Activated CD4-positive, alpha-beta memory T cell treated with anti-CD3 and anti-CD28 coated beads, Interleukin-2, amount 10 ng/mL, durations not matched to agents 7 days and 5 days (primary cell): ENCODE measurements around the gene VSIG10L. TPM values are rescaled to one million over a fixed set of nuclear protein-coding genes. Genes with fewer than 3 reads are reported as not detected.
A peak's percentile ranks its signal among the peaks of the same experiment; 100 is the strongest.

ENCODE experiments used
- CTCF ChIA-PET: fragments of 350-600 bp; sonication (Branson Sonifier 250); formaldehyde crosslinking; loops from one replicate; lab custom pipeline; 2021; ENCODE audit warnings: antibody characterized with exemption, inconsistent platforms; lab: Charles Lee
- POLR2A ChIA-PET: fragments of 350-600 bp; sonication (Branson Sonifier 250); formaldehyde crosslinking; loops from one replicate; lab custom pipeline; 2021; ENCODE audit warnings: antibody characterized with exemption; lab: Charles Lee
- DNase-seq: peaks from one replicate; pipeline ENCODE4 v3.0.0-alpha.2; 2020
- H3K27ac Mint-ChIP-seq: one replicate; pipeline ENCODE4 v1.8.0; 2021; ENCODE audit warnings: mild to moderate bottlenecking, mixed read lengths
- H3K27me3 Mint-ChIP-seq: one replicate; pipeline ENCODE4 v1.8.0; 2021; ENCODE audit warnings: mixed read lengths
- H3K36me3 Mint-ChIP-seq: one replicate; pipeline ENCODE4 v1.8.0; 2021; ENCODE audit warnings: low read depth, mixed read lengths
- H3K4me1 Mint-ChIP-seq: one replicate; pipeline ENCODE4 v1.8.0; 2021; ENCODE audit warnings: mixed read lengths
- H3K4me3 Mint-ChIP-seq: one replicate; pipeline ENCODE4 v1.8.0; 2021; ENCODE audit warnings: mild to moderate bottlenecking, mixed read lengths
- H3K9me3 Mint-ChIP-seq: one replicate; pipeline ENCODE4 v1.8.0; 2021; ENCODE audit warnings: mixed read lengths
- total RNA-seq, 2 experiments: library from RNA; stranded (reverse); gene quantifications; one replicate each; pipeline ENCODE4 v1.2.3, GENCODE V29; 2021

VSIG10L gene
- total RNA-seq, 2 experiments from 2014 or later, result 2.3 to 2.5 TPM

- ChIA-PET CTCF (no interaction called here), POLR2A (no interaction called here)
- no peaks in the 10 kb centered on the region for H3K4me1 Mint-ChIP-seq
- no peak overlapping the region for H3K4me3 Mint-ChIP-seq
- no peaks in the 10 kb centered on the region for H3K9me3 Mint-ChIP-seq
- peaks cover 27% of the 10 kb centered on the region for H3K36me3 Mint-ChIP-seq
- H3K27me3 Mint-ChIP-seq, result no peaks in the 10 kb centered on the region
- no peak overlapping the region for H3K27ac Mint-ChIP-seq
- DNase-seq, result no peak
Observed at GRCh38 chr19:51346742-51347141, 4.8 kb upstream of the VSIG10L start.

DNA sequence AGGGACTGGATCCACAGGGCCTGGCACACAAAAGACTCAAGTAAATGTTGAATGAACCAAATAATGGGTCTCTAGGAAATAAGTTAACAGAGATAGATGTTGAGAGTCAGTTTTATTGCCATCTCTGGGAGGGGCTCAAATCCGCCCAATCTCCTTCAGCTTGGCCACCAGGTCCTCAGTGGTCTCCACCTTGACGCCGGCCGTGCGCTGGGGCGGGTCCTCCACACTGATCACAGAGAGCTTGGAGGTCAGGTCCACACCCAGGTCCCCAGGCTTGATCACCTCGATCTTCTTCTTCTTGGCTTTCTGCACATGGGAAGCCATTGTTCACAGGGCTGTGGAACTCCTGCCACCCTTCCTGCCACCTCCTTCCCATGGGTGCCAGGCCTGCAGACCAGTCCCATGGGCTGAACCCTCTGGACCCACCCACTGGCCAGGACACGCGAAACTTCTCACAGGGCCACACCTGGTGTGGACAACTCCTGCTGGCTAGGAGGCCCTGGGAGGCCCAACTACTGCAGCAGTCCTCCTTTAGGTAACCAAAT is 3.2 kb upstream of the VSIG10L start:
- CTCF ChIA-PET, result no interaction called here
- Mint-ChIP-seq H3K27me3 (peaks cover 7% of the 10 kb centered on the region), H3K4me3 (no peak overlapping the region), H3K9me3 (no peaks in the 10 kb centered on the region), H3K4me1 (no peaks in the 10 kb centered on the region), H3K27ac (no peak overlapping the region), H3K36me3 (peaks cover 18% of the 10 kb centered on the region)
- POLR2A ChIA-PET, result interaction anchor here (1.3 to 2.1 kb wide), 2 partner anchors 23 to 49 kb away, joined by 3 to 5 read pairs; no protein-coding TSS in a partner anchor
- no peak for DNase-seq

- DNase-seq, result no peak
- Mint-ChIP-seq H3K4me1 (peaks cover 12% of the 10 kb centered on the region), H3K36me3 (peaks cover 18% of the 10 kb centered on the region), H3K9me3 (no peaks in the 10 kb centered on the region), H3K4me3 (no peak overlapping the region), H3K27me3 (peaks cover 7% of the 10 kb centered on the region), H3K27ac (no peak overlapping the region)
- CTCF ChIA-PET, result interaction anchor here (1.0 to 5.0 kb wide), 5 partner anchors 23 to 131 kb away, joined by 3 to 33 read pairs (median 3); no protein-coding TSS in a partner anchor
- POLR2A ChIA-PET, result interaction anchor here (1.0 to 5.2 kb wide), 10 partner anchors 7 to 98 kb away, joined by 3 to 37 read pairs (median 4); partner anchors contain the start of genes CLDND2 and ETFB
Observed at GRCh38 chr19:51342631-51343569, 961 bp upstream of the VSIG10L start.

- ChIA-PET POLR2A (interaction anchor here (0.8 to 5.2 kb wide), 7 partner anchors 14 to 56 kb away, joined by 3 to 37 read pairs (median 4); partner anchors contain the start of genes CLDND2, ETFB and NKG7), CTCF (interaction anchor here (1.2 to 5.0 kb wide), 4 partner anchors 9 to 320 kb away, joined by 3 to 33 read pairs (median 12); no protein-coding TSS in a partner anchor)
- no peak for DNase-seq
- Mint-ChIP-seq H3K4me3 (peak overlapping the region; percentile 21), H3K27me3 (peaks cover 7% of the 10 kb centered on the region), H3K4me1 (peaks cover 12% of the 10 kb centered on the region), H3K36me3 (peaks cover 5% of the 10 kb centered on the region), H3K27ac (no peak overlapping the region), H3K9me3 (no peaks in the 10 kb centered on the region)
Observed at GRCh38 chr19:51341066-51341465, 873 bp downstream of the VSIG10L start.

DNA sequence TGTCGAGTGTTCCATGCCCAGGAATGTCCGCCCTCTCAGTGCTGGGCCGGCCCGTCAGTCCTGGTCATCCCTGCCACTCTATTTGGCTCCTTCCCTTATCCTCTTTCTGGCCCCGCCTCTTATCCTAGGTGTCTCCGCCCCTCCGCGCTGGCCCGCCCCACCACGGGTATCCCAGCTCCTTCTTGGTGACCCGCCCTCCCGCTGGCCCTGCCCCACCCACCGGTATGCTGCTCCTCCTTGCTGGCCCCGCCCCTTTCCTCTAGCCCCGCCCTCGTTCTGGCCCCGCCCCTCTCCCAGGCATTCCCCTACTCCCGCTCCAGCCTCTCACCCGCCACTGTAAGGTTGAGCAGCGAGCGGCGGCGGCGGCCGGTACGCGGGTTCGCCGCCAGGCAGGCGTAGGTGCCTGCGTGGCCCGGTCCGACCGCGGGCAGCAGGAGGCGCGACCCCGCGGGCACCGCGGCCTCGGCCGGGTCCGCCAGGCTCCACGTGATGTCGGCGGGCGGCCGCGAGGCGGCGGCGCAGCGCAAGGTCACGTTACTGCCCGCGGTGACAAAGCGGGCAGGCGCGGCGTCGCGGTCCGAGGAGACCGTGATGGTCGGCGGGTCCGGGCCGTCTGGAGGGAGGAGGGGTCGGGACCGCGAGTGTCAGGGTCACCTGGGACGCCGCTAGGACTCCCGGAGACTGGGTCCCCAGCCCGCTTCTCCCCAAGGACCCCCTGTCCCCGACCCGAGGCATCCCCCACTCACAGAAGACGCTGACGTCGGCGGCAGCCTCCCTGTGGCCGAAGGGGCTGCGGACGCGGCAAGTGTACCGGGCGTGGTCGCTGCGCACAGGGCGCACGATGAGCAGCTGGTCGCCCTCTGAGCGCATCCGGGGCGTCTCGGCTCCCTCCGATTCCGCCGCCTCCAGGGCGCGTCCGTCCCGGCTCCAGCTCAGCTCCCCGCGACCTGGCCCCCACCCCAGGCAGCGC is 2.0 kb downstream of the VSIG10L start:
- H3K9me3 Mint-ChIP-seq, result no peaks in the 10 kb centered on the region
- H3K36me3 Mint-ChIP-seq, result peaks cover 4% of the 10 kb centered on the region
- peaks cover 12% of the 10 kb centered on the region for H3K4me1 Mint-ChIP-seq
- DNase-seq, result peak; percentile 98
- peak overlapping the region; percentile 76 for H3K27ac Mint-ChIP-seq
- POLR2A ChIA-PET, result interaction anchor here (0.7 to 5.2 kb wide), 11 partner anchors 15 to 68 kb away, joined by 3 to 37 read pairs (median 4); partner anchors contain the start of genes CLDND2, ETFB and NKG7
- CTCF ChIA-PET, result interaction anchor here (0.7 to 5.0 kb wide), 19 partner anchors 10 to 418 kb away, joined by 3 to 33 read pairs (median 7); partner anchors contain the start of genes C19orf84, CLDND2, ETFB and NKG7
- peak overlapping the region; percentile 89 for H3K4me3 Mint-ChIP-seq
- peaks cover 9% of the 10 kb centered on the region for H3K27me3 Mint-ChIP-seq

GRCh38 chr19:51339313-51339686 is 2.6 kb downstream of the VSIG10L start:
- ChIA-PET POLR2A (interaction anchor here (0.7 to 5.2 kb wide), 7 partner anchors 15 to 68 kb away, joined by 3 to 37 read pairs (median 5); partner anchors contain the start of genes CLDND2 and ETFB), CTCF (interaction anchor here (0.7 to 5.0 kb wide), 19 partner anchors 11 to 417 kb away, joined by 3 to 33 read pairs (median 7); partner anchors contain the start of genes C19orf84, CLDND2, ETFB and SIGLEC10)
- peak overlapping the region; percentile 89 for H3K4me3 Mint-ChIP-seq
- peaks cover 9% of the 10 kb centered on the region for H3K27me3 Mint-ChIP-seq
- H3K9me3 Mint-ChIP-seq, result no peaks in the 10 kb centered on the region
- peaks cover 12% of the 10 kb centered on the region for H3K4me1 Mint-ChIP-seq
- peak overlapping the region; percentile 76 for H3K27ac Mint-ChIP-seq
- no peaks in the 10 kb centered on the region for H3K36me3 Mint-ChIP-seq
- no peak for DNase-seq

DNA sequence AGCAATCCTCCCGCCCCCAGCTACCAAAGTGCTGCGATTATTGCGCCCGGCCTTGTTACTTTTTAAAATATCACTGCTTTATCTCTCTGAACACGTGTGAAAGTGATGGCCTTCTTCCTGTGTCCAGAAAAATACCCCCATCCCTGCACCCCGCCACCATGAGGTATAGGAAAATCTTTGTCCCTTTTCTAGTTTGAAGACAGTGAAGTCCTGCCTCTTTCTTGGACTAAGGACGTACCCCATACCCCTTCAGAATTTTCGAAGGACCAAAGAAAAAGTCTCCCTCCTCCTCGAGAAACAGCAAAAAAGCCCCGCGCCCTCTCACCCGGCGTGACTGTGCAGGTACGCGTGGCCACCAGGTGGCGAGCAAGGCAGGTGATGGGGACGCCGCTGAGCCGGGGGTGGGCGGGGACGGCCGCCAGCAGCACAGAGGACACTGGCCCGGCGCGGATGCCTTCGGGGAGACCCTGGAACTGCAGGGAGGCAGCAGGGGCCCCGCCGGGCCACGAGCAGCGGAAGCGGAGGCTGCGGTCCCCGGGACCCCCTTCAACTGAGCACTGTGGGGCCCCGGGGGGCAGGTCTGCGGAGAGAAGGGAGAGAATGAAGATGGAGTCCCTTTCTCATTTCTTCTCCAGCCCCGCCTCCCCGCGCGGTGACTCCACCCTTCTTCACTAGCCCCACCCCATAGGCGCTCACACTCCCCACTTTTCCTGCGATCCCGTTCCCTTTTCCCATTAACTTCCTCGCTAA is 3.2 kb downstream of the VSIG10L start:
- Mint-ChIP-seq H3K4me1 (peaks cover 12% of the 10 kb centered on the region), H3K27me3 (peaks cover 9% of the 10 kb centered on the region), H3K9me3 (no peaks in the 10 kb centered on the region), H3K4me3 (peak overlapping the region; percentile 89), H3K36me3 (no peaks in the 10 kb centered on the region), H3K27ac (peak overlapping the region; percentile 76)
- CTCF ChIA-PET, result interaction anchor here (0.7 to 5.0 kb wide), 19 partner anchors 10 to 323 kb away, joined by 3 to 33 read pairs (median 6); partner anchors contain the start of genes CLDND2, ETFB and SIGLEC10
- peak; percentile 90 for DNase-seq
- POLR2A ChIA-PET, result interaction anchor here (0.7 to 5.2 kb wide), 6 partner anchors 16 to 69 kb away, joined by 3 to 37 read pairs (median 5); partner anchors contain the start of genes CLDND2 and ETFB

DNA sequence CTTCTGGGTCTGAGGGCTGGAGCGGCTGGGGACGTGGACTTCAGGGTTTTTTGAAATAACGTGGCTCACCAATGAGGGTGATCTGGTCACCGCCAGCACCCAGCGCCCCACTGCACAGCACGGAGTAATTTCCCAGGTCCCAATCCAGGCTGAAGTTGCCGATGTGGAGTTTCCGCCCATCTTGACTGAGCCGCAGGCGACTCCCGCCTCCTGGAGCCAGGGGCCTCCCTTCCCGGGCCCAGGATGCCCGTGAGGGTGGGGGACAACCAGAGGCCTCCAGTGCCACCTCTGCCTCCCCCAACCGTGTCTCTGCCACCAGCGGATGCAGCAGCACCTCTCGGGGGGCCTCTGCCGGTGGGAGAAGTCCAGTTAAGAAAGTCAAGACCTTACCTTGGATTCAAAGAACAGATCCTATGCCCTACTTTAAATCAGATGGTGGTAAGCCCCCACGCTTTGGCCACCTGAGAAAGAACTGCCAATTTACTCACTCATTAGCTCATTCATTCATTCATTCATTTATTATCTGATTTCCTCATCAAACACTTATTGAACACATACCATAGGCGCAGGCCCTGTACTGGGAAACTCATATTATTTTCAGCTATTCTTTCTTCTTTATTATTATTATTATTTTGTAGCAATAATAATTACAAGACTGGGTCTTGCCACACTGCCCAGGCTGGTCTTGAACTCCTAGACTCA is 3.9 kb downstream of the VSIG10L start:
- POLR2A ChIA-PET, result interaction anchor here (5.2 kb wide), 1 partner anchor 57 kb away, joined by 37 read pairs; no protein-coding TSS in a partner anchor

DNA sequence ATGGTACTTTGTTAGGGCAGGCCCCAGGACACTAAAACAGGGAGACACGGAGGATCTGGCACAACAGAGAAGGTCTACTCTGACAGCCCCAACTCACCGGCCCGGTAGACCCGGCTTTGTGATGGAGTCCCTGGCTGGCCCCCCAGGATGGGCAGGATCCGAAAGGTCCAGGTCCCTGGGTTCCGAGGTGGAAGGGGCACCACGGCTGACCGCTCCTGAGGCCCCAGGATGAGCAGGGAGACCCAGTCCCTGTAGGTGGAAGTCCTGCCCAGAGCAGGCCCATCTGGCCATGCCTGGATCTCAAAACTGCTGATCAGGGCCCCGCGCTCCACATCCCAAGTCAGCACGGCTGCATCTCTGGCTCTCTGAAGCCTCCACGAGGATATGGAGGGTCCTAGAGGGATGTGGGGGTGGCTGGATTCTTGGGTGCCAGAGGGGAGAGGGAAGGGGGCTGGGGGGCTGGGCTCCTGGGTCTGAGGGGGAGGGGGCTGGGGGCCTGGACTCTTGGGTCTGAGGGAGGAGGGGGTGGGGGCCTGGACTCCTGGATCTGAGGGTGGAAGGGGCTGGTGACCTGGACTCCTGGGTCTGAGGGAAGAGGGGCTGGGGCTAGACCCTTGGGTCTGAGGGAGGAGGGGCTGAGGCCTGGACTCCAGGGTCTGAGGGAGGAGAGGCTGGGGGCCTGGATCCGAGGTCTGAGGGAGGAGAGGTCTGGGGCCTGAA is 4.6 kb downstream of the VSIG10L start:
- no peaks in the 10 kb centered on the region for H3K9me3 Mint-ChIP-seq
- no peak overlapping the region for H3K4me3 Mint-ChIP-seq
- no peak for DNase-seq
- H3K27ac Mint-ChIP-seq, result no peak overlapping the region
- H3K27me3 Mint-ChIP-seq, result peaks cover 9% of the 10 kb centered on the region
- CTCF ChIA-PET, result interaction anchor here (0.9 to 2.5 kb wide), 5 partner anchors 71 to 136 kb away, joined by 3 to 31 read pairs (median 5); no protein-coding TSS in a partner anchor
- peaks cover 12% of the 10 kb centered on the region for H3K4me1 Mint-ChIP-seq
- POLR2A ChIA-PET, result interaction anchor here (5.2 kb wide), 1 partner anchor 57 kb away, joined by 37 read pairs; no protein-coding TSS in a partner anchor
- H3K36me3 Mint-ChIP-seq, result no peaks in the 10 kb centered on the region

More for the DNA sequence above, 3.9 kb downstream of the VSIG10L start:
- no peak for DNase-seq
- H3K27me3 Mint-ChIP-seq, result peaks cover 9% of the 10 kb centered on the region
- H3K36me3 Mint-ChIP-seq, result no peaks in the 10 kb centered on the region
- CTCF ChIA-PET, result interaction anchor here (0.7 to 5.0 kb wide), 10 partner anchors 10 to 135 kb away, joined by 3 to 33 read pairs (median 6); partner anchors contain the start of genes ETFB and SIGLEC10
- H3K9me3 Mint-ChIP-seq, result no peaks in the 10 kb centered on the region
- no peak overlapping the region for H3K27ac Mint-ChIP-seq
- H3K4me3 Mint-ChIP-seq, result peak overlapping the region; percentile 89
- H3K4me1 Mint-ChIP-seq, result peaks cover 12% of the 10 kb centered on the region

DNA sequence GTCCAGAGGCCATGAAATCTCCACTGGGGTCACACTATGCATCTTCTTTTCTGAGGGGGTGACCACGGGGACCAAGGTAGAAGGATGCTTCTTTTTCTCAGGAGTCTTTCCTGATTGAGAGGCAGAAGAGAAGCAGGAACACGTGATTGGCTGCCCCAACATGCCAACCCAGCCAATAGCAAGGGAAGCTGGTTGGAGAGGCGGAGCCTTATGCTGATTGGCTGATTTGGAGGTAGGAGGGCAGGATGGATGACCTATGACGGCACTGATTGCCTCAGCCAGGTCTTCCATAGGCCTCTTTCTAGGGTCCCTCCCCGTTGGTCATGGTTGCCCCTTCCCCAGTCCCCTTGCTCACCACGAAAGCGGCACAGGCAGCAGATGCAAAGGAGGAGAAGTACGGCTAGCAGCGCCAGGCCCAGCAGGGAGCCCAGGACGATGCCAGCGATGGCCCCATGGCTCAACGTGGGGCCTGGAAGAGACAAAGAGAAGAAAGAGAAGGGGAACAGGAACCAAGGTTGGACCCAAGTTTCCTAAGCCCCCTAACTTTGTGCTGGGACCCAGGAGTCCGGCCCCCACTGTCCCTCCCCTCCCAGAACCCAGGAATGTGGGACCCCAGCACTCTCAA is 8.0 kb downstream of the VSIG10L start:
- POLR2A ChIA-PET, result no interaction called here
- H3K36me3 Mint-ChIP-seq, result peaks cover 6% of the 10 kb centered on the region
- H3K27me3 Mint-ChIP-seq, result peaks cover 12% of the 10 kb centered on the region
- no peak for DNase-seq
- no peak overlapping the region for H3K4me3 Mint-ChIP-seq
- H3K27ac Mint-ChIP-seq, result no peak overlapping the region
- peaks cover 4% of the 10 kb centered on the region for H3K4me1 Mint-ChIP-seq
- CTCF ChIA-PET, result no interaction called here
- H3K9me3 Mint-ChIP-seq, result peaks cover 6% of the 10 kb centered on the region
